GM12864 (cell line): Measurements from ENCODE around the gene TAGLN.
"Not testable (repeated sequence)": the region's sequence is repeated elsewhere in the genome, so short reads cannot be mapped to it uniquely, and the experiment has no call there.

ENCODE experiments used
- DNase-seq: peaks from one replicate; pipeline ENCODE4 v3.0.0-alpha.2; 2011; ENCODE audit warnings: low read depth
- H3K4me3 ChIP-seq: 2 replicates; pipeline ENCODE4 v1.5.1; 2011; ENCODE audit warnings: mild to moderate bottlenecking, low read depth, low read length, control low read depth
- CTCF ChIP-seq: IDR thresholded peaks from 2 replicates; pipeline ENCODE4 v1.5.1; 2011; ENCODE audit warnings: low read depth, mild to moderate bottlenecking, moderate library complexity, low read length, control low read depth, inconsistent platforms; ENCODE audit errors: missing control alignments

The TAGLN gene

GRCh38 chr11:117180661-117181585, 18.2 kb upstream of the TAGLN start:
- TF ChIP-seq CTCF = peak; percentile 92
- DNase-seq = peak; percentile 62

GRCh38 chr11:117181586-117182550, 17.3 kb upstream of the TAGLN start:
- no peak for DNase-seq
- no peak for TF ChIP-seq CTCF
- no peak overlapping the region for H3K4me3 ChIP-seq

More at GRCh38 chr11:117180661-117181585, 18.2 kb upstream of the TAGLN start:
- no peak overlapping the region for H3K4me3 ChIP-seq

DNA sequence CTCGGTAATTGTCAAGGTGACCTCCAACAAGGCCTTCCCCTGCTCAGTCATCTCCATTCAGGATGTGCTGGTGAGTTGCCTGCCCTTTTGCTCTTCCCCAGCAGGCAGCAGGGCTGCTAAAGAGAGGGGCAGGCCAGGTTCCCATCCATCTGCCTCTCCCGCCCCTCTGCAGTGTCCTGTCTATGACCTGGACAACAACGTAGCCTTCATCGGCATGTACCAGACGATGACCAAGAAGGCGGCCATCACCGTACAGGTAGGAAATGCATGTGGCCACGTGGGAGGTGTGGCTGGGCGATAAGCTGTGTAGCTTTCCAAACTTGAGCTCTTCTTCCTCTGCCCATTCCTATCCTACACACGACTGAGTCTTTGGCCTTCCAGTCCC, 16.6 kb upstream of the TAGLN start:
- DNase-seq = no peak
- no peak for TF ChIP-seq CTCF
- H3K4me3 ChIP-seq = no peak overlapping the region

DNA sequence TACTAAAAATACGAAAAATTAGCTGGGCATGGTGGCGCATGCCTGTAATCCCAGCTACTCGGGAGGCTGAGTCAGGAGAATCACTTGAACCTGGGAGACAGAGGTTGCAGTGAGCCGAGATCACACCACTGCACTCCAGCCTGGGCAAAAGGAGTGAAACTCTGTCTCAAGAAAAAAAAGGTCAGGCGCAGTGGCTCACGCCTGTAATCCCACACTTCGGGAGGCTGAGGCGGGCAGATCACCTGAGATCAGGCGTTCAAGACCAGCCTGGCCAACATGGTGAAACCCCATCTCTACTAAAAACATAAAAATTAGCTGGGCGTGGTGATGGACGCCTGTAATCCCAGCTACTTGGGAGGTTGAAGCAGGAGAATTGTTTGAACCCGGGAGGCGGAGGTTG, 16.0 kb upstream of the TAGLN start:
- DNase-seq, H3K4me3 ChIP-seq: not testable (repeated sequence)

GRCh38 chr11:117183724-117184349, 15.3 kb upstream of the TAGLN start:
- H3K4me3 ChIP-seq = no peak overlapping the region
- no peak for TF ChIP-seq CTCF
- no peak for DNase-seq

- no peak overlapping the region for H3K4me3 ChIP-seq
- TF ChIP-seq CTCF = no peak
- DNase-seq = peak; percentile 30
Measured at GRCh38 chr11:117185736-117186430, 13.3 kb upstream of the TAGLN start.
